HG03103 (cell line): Measurements from ENCODE around the gene ZNF23.
"Not testable (repeated sequence)": the region's sequence is repeated elsewhere in the genome, so short reads cannot be mapped to it uniquely, and the experiment has no call there.

ENCODE experiments used
- ATAC-seq: cut with Tn5 transposase; IDR thresholded peaks from one replicate; pipeline ENCODE4 v1.9.1; 2021; ENCODE audit warnings: low read depth; ENCODE audit not compliant: unreplicated experiment

The ZNF23 gene

GRCh38 chr16:71461686-71462648, at the start of gene ZNF23:
Gene ZNF23, minus strand, starts transcription at chr16:71462247. Its CDS starts 5,451 bp downstream, at chr16:71456796.
- ATAC-seq, result peak; percentile 95

- ATAC-seq, result no peak
Observed at GRCh38 chr16:71507061-71507460, 45.0 kb upstream of the ZNF23 start.

GRCh38 chr16:71504901-71505300, 42.9 kb upstream of the ZNF23 start:
- ATAC-seq, result no peak

GRCh38 chr16:71504051-71504450, 42.0 kb upstream of the ZNF23 start:
- ATAC-seq, result not testable (repeated sequence)

GRCh38 chr16:71501547-71501946, 39.5 kb upstream of the ZNF23 start:
- no peak for ATAC-seq

GRCh38 chr16:71500964-71501363, 38.9 kb upstream of the ZNF23 start:
- no peak for ATAC-seq

GRCh38 chr16:71499775-71500364, 37.8 kb upstream of the ZNF23 start:
- ATAC-seq, result no peak

GRCh38 chr16:71498031-71498430, 36.0 kb upstream of the ZNF23 start:
- ATAC-seq, result no peak

GRCh38 chr16:71493213-71493612, 31.2 kb upstream of the ZNF23 start:
- ATAC-seq, result no peak

- ATAC-seq, result no peak
Observed at GRCh38 chr16:71492786-71493185, 30.7 kb upstream of the ZNF23 start.

- ATAC-seq, result no peak
Observed at GRCh38 chr16:71491054-71491453, 29.0 kb upstream of the ZNF23 start.

GRCh38 chr16:71490361-71490760, 28.3 kb upstream of the ZNF23 start:
- ATAC-seq, result no peak

GRCh38 chr16:71489122-71489521, 27.1 kb upstream of the ZNF23 start, which contains the start of gene ZNF19:
Gene ZNF19, minus strand, starts transcription at chr16:71489324. Its CDS starts 7,210 bp downstream, at chr16:71482114.
- ATAC-seq, result no peak

GRCh38 chr16:71484006-71484893, 22.2 kb upstream of the ZNF23 start:
- peak; percentile 77 for ATAC-seq

- no peak for ATAC-seq
Observed at GRCh38 chr16:71482569-71482968, 20.5 kb upstream of the ZNF23 start.

- no peak for ATAC-seq
Observed at GRCh38 chr16:71480956-71481355, 18.9 kb upstream of the ZNF23 start.

GRCh38 chr16:71479420-71479819, 17.4 kb upstream of the ZNF23 start:
- ATAC-seq, result no peak

- ATAC-seq, result no peak
Observed at GRCh38 chr16:71476457-71477124, 14.5 kb upstream of the ZNF23 start.

GRCh38 chr16:71474864-71475263, 12.8 kb upstream of the ZNF23 start:
- no peak for ATAC-seq

- no peak for ATAC-seq
Observed at GRCh38 chr16:71473891-71474290, 11.8 kb upstream of the ZNF23 start.
